Natural killer cell (primary cell): ENCODE data around the gene SIAH1. TPM values are rescaled to one million over a fixed set of nuclear protein-coding genes. Genes with fewer than 3 reads are reported as not detected.

Source experiments
- ATAC-seq, 3 donors: fragments of 150-1000 bp in 2 of 3; fragments of 200-7000 bp in 1 of 3; cut with Tn5 transposase; 1 replicate in 1 of 3; 2 replicates in 2 of 3; pipeline ENCODE4 v1.10.0; 2021; ENCODE audit warnings: mild to moderate bottlenecking in 2 of 3, moderate library complexity in 2 of 3
- DNase-seq, 2 donors: peaks; one replicate each; pipeline versions ENCODE4 v3.0.0 to v3.0.0-alpha.2; 2013 to 2021; ENCODE audit warnings: mixed read lengths in 1 of 2
- H3K27ac ChIP-seq: one replicate; pipeline ENCODE4 v1.5.1; 2013; ENCODE audit warnings: mild to moderate bottlenecking, low read length
- H3K27me3 ChIP-seq: one replicate; pipeline ENCODE4 v1.6.1; 2013; ENCODE audit warnings: low read length; ENCODE audit not compliant: control insufficient read depth, insufficient read depth
- H3K36me3 ChIP-seq: one replicate; pipeline ENCODE4 v1.6.1; 2013; ENCODE audit warnings: low read length; ENCODE audit not compliant: control insufficient read depth, insufficient read depth
- H3K4me1 ChIP-seq: one replicate; pipeline ENCODE4 v1.6.1; 2013; ENCODE audit warnings: low read length; ENCODE audit not compliant: control insufficient read depth, insufficient read depth
- H3K4me3 ChIP-seq: one replicate; pipeline ENCODE4 v1.5.1; 2013; ENCODE audit warnings: low read length
- H3K9me3 ChIP-seq: one replicate; pipeline ENCODE4 v1.6.1; 2013; ENCODE audit warnings: low read length; ENCODE audit not compliant: control insufficient read depth, insufficient read depth
- H3K27ac Mint-ChIP-seq, 2 donors: one replicate each; pipeline ENCODE4 v1.8.0; 2022; ENCODE audit warnings: mild to moderate bottlenecking in 2 of 2, mixed read lengths in 2 of 2, moderate library complexity in 1 of 2
- H3K27me3 Mint-ChIP-seq, 2 donors: one replicate each; pipeline ENCODE4 v1.8.0; 2022; ENCODE audit warnings: low read depth in 2 of 2, mixed read lengths in 2 of 2
- H3K36me3 Mint-ChIP-seq: one replicate; pipeline ENCODE4 v1.8.0; 2022; ENCODE audit warnings: mixed read lengths
- H3K4me1 Mint-ChIP-seq, 2 donors: one replicate each; pipeline ENCODE4 v1.8.0; 2022; ENCODE audit warnings: mixed read lengths in 2 of 2
- H3K4me3 Mint-ChIP-seq: one replicate; pipeline ENCODE4 v1.8.0; 2022; ENCODE audit warnings: mild to moderate bottlenecking, moderate library complexity, mixed read lengths
- H3K9me3 Mint-ChIP-seq, 2 donors: one replicate each; pipeline ENCODE4 v1.8.0; 2022; ENCODE audit warnings: mixed read lengths in 2 of 2
- CTCF ChIP-seq: fragments of 200-600 bp; IDR thresholded peaks from one replicate; pipeline ENCODE4 v1.8.0; 2022; ENCODE audit warnings: antibody characterized with exemption
- WGBS: methylation state at CpG from one replicate; pipeline ENCODE4 v1.1.7; 2013; ENCODE audit warnings: missing lambda C conversion rate; ENCODE audit not compliant: insufficient coverage; 5-methylcytosine and 5-hydroxymethylcytosine counted together
- intact Hi-C: fragments of 100-400 bp; cut with micrococcal nuclease; formaldehyde crosslinking; loops from one replicate; pipeline ENCODE4 v1.14.2; 2022
- total RNA-seq, 4 donors: library from RNA; stranded (reverse); fragments of 120-200 nt in 1 of 4; gene quantifications; one replicate each; pipeline versions ENCODE4 v1.2.3 to v1.2.4, GENCODE V29; 2013 to 2022

Gene SIAH1, protein sequence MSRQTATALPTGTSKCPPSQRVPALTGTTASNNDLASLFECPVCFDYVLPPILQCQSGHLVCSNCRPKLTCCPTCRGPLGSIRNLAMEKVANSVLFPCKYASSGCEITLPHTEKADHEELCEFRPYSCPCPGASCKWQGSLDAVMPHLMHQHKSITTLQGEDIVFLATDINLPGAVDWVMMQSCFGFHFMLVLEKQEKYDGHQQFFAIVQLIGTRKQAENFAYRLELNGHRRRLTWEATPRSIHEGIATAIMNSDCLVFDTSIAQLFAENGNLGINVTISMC
- 10 to 100 TPM; 52.9 to 57.7 (median 55.5) TPM for total RNA-seq
- 32.7 TPM for total RNA-seq (2013)

DNA sequence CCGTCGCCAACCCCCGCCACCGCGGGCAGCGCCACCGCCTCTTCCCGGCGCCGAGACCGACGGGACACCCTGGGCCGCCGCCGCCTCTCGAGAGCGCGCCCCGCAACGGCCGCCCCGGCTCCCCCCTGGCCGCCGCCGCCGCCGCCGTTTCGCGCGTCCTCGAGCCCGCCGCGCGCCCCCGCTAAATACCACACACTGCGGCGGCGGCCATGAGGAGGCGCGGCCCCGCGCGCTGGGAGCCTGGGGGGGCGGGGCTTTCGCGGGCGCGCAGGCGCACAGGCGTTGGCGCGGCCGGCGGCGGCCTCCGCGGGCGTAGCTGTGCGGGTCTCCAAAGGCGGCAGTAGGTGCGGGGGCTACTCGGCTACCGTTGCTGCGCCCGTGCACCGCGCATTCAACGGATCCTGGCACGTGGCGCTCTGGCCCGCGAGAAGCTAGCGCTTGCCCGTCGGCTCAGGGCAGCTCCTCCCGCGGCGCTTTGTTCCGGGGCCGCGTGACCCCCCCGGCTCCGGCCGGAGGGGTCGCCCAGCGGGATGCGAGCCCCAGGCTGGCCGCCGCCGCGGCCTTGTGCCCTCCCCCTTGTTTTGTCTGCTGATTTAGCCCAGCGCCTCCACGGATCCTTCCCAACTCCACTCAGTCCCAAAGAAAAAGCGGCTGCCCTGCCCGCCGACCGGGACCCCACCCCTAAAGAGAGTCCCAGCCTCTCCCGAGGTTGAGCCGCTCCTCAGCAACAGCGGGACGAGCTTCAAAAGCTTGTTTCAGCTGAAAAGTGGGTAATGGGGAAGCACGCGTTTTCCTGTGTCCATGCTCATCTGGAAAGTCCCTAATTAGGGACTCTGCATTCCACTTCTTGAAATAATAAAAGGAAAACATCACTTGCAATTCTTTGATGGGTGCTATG lies at the start of gene SIAH1:
SIAH1 (minus strand) TSS at position 161 of the 898 bp plus-strand sequence. CDS start 22,985 bp downstream, outside the sequence.
- peak within 1 kb of the TSS; percentile 64 for H3K4me3 ChIP-seq
- intact Hi-C loops = loop anchor here (10.0 kb wide), 1 partner anchor 1551 kb away; the partner anchor contains the start of gene C16orf87
- H3K4me3 Mint-ChIP-seq = peak within 1 kb of the TSS; percentile 92
- H3K9me3 Mint-ChIP-seq = no peaks in the 10 kb centered on the region
- no peaks in the 10 kb centered on the region for H3K36me3 ChIP-seq
- no peaks in the 10 kb centered on the region for H3K9me3 ChIP-seq
- H3K27me3 Mint-ChIP-seq = no peaks in the 10 kb centered on the region
- H3K27me3 ChIP-seq = no peaks in the 10 kb centered on the region
- under 1% methylated on average over 105 of the region's 105 CpGs for WGBS
- TF ChIP-seq CTCF = no peak
- peaks cover 24 to 29% of the 10 kb centered on the region in 2 donors for H3K4me1 Mint-ChIP-seq
- H3K27ac ChIP-seq = peak within 1 kb of the TSS; percentile 71
- DNase-seq = peak; percentile 89 to 93
- H3K4me1 ChIP-seq = peaks cover 9% of the 10 kb centered on the region
- H3K27ac Mint-ChIP-seq = peak within 1 kb of the TSS; percentile 85 to 91
- ATAC-seq = peak; percentile 81 to 94 (median 87)
- H3K36me3 Mint-ChIP-seq = no peaks in the 10 kb centered on the region

DNA sequence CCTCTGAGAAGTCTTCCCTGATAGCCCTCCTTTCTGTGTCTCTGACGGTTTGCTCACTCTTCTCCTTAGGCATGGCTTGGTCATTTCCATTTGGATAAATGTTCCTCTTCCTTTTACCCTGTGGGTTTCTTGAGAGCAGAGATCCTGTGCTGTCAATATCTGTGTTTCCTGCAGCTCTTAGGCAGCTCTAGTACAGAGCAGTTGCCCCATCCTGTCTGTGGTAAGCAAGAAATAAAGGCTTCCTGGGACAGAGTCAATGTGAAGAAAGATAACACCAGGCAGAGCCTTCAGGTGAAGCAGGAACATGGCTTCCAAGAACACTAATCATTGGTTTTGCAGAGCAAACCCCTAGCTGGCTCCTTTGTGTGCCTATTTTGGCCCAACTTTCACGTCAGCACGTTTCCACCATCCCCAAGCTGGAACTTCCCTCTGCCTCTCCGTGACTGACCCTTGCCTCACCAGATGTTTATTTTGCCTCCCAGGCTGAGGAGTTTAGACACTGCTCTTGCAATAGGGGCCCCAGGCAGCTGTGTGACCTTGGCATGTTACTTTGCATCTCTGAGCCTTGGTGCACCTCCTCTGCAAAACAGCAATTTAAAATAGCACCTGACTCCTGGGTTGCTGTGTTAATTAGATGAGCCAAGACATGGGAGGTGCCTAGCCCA lies 49.6 kb upstream of the SIAH1 start:
- no peaks in the 10 kb centered on the region for H3K36me3 Mint-ChIP-seq
- no peaks in the 10 kb centered on the region for H3K36me3 ChIP-seq
- no peak overlapping the region for H3K4me3 ChIP-seq
- H3K27me3 Mint-ChIP-seq = no peaks in the 10 kb centered on the region
- no peak overlapping the region for H3K4me3 Mint-ChIP-seq
- H3K4me1 ChIP-seq = peaks cover 16% of the 10 kb centered on the region
- no peak overlapping the region for H3K27ac ChIP-seq
- H3K9me3 Mint-ChIP-seq = no peaks in the 10 kb centered on the region
- ATAC-seq (no peak), DNase-seq (no peak)
- TF ChIP-seq CTCF = no peak
- WGBS = 48% methylated on average over 4 of the region's 4 CpGs
- H3K4me1 Mint-ChIP-seq = peaks cover 0 to 10% of the 10 kb centered on the region in 2 donors
- H3K27me3 ChIP-seq = no peaks in the 10 kb centered on the region
- no peak overlapping the region for H3K27ac Mint-ChIP-seq
- no peaks in the 10 kb centered on the region for H3K9me3 ChIP-seq
- intact Hi-C loops = no loop called here

GRCh38 chr16:48433850-48434530 lies 48.8 kb upstream of the SIAH1 start:
- Histone ChIP-seq H3K4me1 (peaks cover 16% of the 10 kb centered on the region), H3K27ac (no peak overlapping the region), H3K4me3 (no peak overlapping the region), H3K27me3 (no peaks in the 10 kb centered on the region), H3K9me3 (no peaks in the 10 kb centered on the region), H3K36me3 (no peaks in the 10 kb centered on the region)
- Mint-ChIP-seq H3K36me3 (no peaks in the 10 kb centered on the region), H3K4me3 (no peak overlapping the region), H3K9me3 (no peaks in the 10 kb centered on the region), H3K4me1 (peaks cover 0 to 10% of the 10 kb centered on the region in 2 donors), H3K27me3 (no peaks in the 10 kb centered on the region), H3K27ac (no peak overlapping the region)
- intact Hi-C loops = no loop called here
- 91% methylated on average over 5 of the region's 5 CpGs for WGBS
- ATAC-seq (no peak), DNase-seq (no peak)
- TF ChIP-seq CTCF = no peak
